22Rv1 (cell line): ENCODE data around the gene HNRNPA1L2.
A peak's percentile ranks its signal among the peaks of the same experiment; 100 is the strongest.
"Not testable (repeated sequence)": the region's sequence is repeated elsewhere in the genome, so short reads cannot be mapped to it uniquely, and the experiment has no call there.

Source experiments
- H3K27ac ChIP-seq: fragments of 450-650 bp; 2 replicates; pipeline ENCODE4 v1.5.1; 2017
- CTCF ChIP-seq: fragments of 450-650 bp; IDR thresholded peaks from 2 replicates; pipeline ENCODE4 v1.5.1; 2017; ENCODE audit warnings: mild to moderate bottlenecking
- ZFX ChIP-seq: fragments of 450-650 bp; IDR thresholded peaks from 2 replicates; pipeline ENCODE4 v1.6.1; 2017; ENCODE audit warnings: antibody characterized with exemption, borderline replicate concordance

HNRNPA1L2 gene

GRCh38 chr13:52642131-52642530 is at the start of gene HNRNPA1L2:
TSS of gene HNRNPA1L2 (plus strand) at chr13:52642431. CDS start at chr13:52642493, 62 bp downstream.
- H3K27ac ChIP-seq = no peak within 1 kb of the TSS
- TF ChIP-seq CTCF (no peak), ZFX (no peak)

- not testable (repeated sequence) for H3K27ac ChIP-seq
These were observed 49.1 kb upstream of the HNRNPA1L2 start for GRCh38 chr13:52593175-52593574.

- H3K27ac ChIP-seq = not testable (repeated sequence)
These were observed 48.4 kb upstream of the HNRNPA1L2 start for GRCh38 chr13:52593812-52594211.

GRCh38 chr13:52594295-52594694 is 47.9 kb upstream of the HNRNPA1L2 start:
- H3K27ac ChIP-seq = not testable (repeated sequence)

GRCh38 chr13:52597676-52598075 is 44.6 kb upstream of the HNRNPA1L2 start:
- no peak for TF ChIP-seq CTCF
- no peak for TF ChIP-seq ZFX
- H3K27ac ChIP-seq = no peak overlapping the region

- TF ChIP-seq CTCF = no peak
- TF ChIP-seq ZFX = no peak
- H3K27ac ChIP-seq = no peak overlapping the region
These were observed 43.0 kb upstream of the HNRNPA1L2 start for GRCh38 chr13:52599037-52599847.

GRCh38 chr13:52599848-52600603 is 42.2 kb upstream of the HNRNPA1L2 start:
- no peak overlapping the region for H3K27ac ChIP-seq
- no peak for TF ChIP-seq ZFX
- TF ChIP-seq CTCF = 0 out of 2 replicates have a peak, but pooled peaks have one; percentile 12

GRCh38 chr13:52600666-52601065 is 41.6 kb upstream of the HNRNPA1L2 start:
- no peak for TF ChIP-seq CTCF
- TF ChIP-seq ZFX = no peak
- H3K27ac ChIP-seq = no peak overlapping the region

GRCh38 chr13:52603316-52603715 is 38.9 kb upstream of the HNRNPA1L2 start:
- H3K27ac ChIP-seq = not testable (repeated sequence)

GRCh38 chr13:52606126-52606525 is 36.1 kb upstream of the HNRNPA1L2 start:
- not testable (repeated sequence) for H3K27ac ChIP-seq

- not testable (repeated sequence) for H3K27ac ChIP-seq
These were observed 35.4 kb upstream of the HNRNPA1L2 start for GRCh38 chr13:52606795-52607194.

GRCh38 chr13:52608184-52608583 is 34.0 kb upstream of the HNRNPA1L2 start:
- H3K27ac ChIP-seq = not testable (repeated sequence)
